Nephron progenitor cell (in vitro differentiated cells): ENCODE results near the gene TMEM132C.

Source experiments
- DNase-seq: peaks from one replicate; pipeline ENCODE4 v3.0.0; 2021
- H3K27ac Mint-ChIP-seq: 2 replicates; pipeline ENCODE4 v1.8.0; 2021; ENCODE audit warnings: mild to moderate bottlenecking, moderate library complexity, mixed read lengths
- H3K27me3 Mint-ChIP-seq: 2 replicates; pipeline ENCODE4 v1.8.0; 2021; ENCODE audit warnings: mild to moderate bottlenecking, low read depth, mixed read lengths; ENCODE audit not compliant: poor library complexity
- H3K36me3 Mint-ChIP-seq: 2 replicates; pipeline ENCODE4 v1.8.0; 2021; ENCODE audit warnings: low read depth, mixed read lengths
- H3K4me1 Mint-ChIP-seq: 2 replicates; pipeline ENCODE4 v1.8.0; 2021; ENCODE audit warnings: mixed read lengths
- H3K4me3 Mint-ChIP-seq: 2 replicates; pipeline ENCODE4 v1.8.0; 2021; ENCODE audit warnings: mild to moderate bottlenecking, moderate library complexity, mixed read lengths
- H3K9me3 Mint-ChIP-seq: 2 replicates; pipeline ENCODE4 v1.8.0; 2021; ENCODE audit warnings: mild to moderate bottlenecking, moderate library complexity, mixed read lengths
- CTCF ChIP-seq: fragments of 200-600 bp; sonication (generic); IDR thresholded peaks from 2 replicates; pipeline ENCODE4 v1.5.0; 2021; ENCODE audit warnings: antibody characterized with exemption

TMEM132C gene

GRCh38 chr12:128408669-128409068 is 141.7 kb downstream of the TMEM132C start:
- Mint-ChIP-seq H3K4me1 (peaks cover 19% of the 10 kb centered on the region), H3K4me3 (peak overlapping the region; percentile 53), H3K36me3 (peaks cover 77% of the 10 kb centered on the region), H3K9me3 (peaks cover 36% of the 10 kb centered on the region), H3K27me3 (no peaks in the 10 kb centered on the region), H3K27ac (peak overlapping the region; percentile 73)
- peak; percentile 12 for DNase-seq
- TF ChIP-seq CTCF = no peak

GRCh38 chr12:128415036-128415560 is 148.1 kb downstream of the TMEM132C start:
- Mint-ChIP-seq H3K4me1 (peaks cover 8% of the 10 kb centered on the region), H3K9me3 (peaks cover 14% of the 10 kb centered on the region), H3K27ac (no peak overlapping the region), H3K4me3 (no peak overlapping the region), H3K36me3 (peaks cover 80% of the 10 kb centered on the region), H3K27me3 (no peaks in the 10 kb centered on the region)
- DNase-seq = no peak
- no peak for TF ChIP-seq CTCF

- Mint-ChIP-seq H3K27ac (no peak overlapping the region), H3K9me3 (peaks cover 4% of the 10 kb centered on the region), H3K27me3 (no peaks in the 10 kb centered on the region), H3K4me3 (no peak overlapping the region), H3K4me1 (peaks cover 31% of the 10 kb centered on the region), H3K36me3 (peaks cover 79% of the 10 kb centered on the region)
- TF ChIP-seq CTCF = no peak
- DNase-seq = no peak
Measured at GRCh38 chr12:128418944-128419343, 152.0 kb downstream of the TMEM132C start.

GRCh38 chr12:128420163-128420562 is 153.2 kb downstream of the TMEM132C start:
- Mint-ChIP-seq H3K36me3 (peaks cover 80% of the 10 kb centered on the region), H3K4me3 (no peak overlapping the region), H3K27ac (no peak overlapping the region), H3K9me3 (peaks cover 4% of the 10 kb centered on the region), H3K27me3 (no peaks in the 10 kb centered on the region), H3K4me1 (peaks cover 31% of the 10 kb centered on the region)
- no peak for DNase-seq
- TF ChIP-seq CTCF = no peak

- Mint-ChIP-seq H3K4me3 (no peak overlapping the region), H3K27ac (no peak overlapping the region), H3K4me1 (peaks cover 41% of the 10 kb centered on the region), H3K9me3 (peaks cover 4% of the 10 kb centered on the region), H3K27me3 (no peaks in the 10 kb centered on the region), H3K36me3 (peaks cover 77% of the 10 kb centered on the region)
- no peak for TF ChIP-seq CTCF
- DNase-seq = no peak
Measured at GRCh38 chr12:128421375-128421774, 154.4 kb downstream of the TMEM132C start.

GRCh38 chr12:128423205-128423604 is 156.2 kb downstream of the TMEM132C start:
- no peak for DNase-seq
- Mint-ChIP-seq H3K4me3 (no peak overlapping the region), H3K36me3 (peaks cover 68% of the 10 kb centered on the region), H3K27me3 (no peaks in the 10 kb centered on the region), H3K27ac (peak overlapping the region; percentile 95), H3K9me3 (peaks cover 4% of the 10 kb centered on the region), H3K4me1 (peaks cover 44% of the 10 kb centered on the region)
- no peak for TF ChIP-seq CTCF
